ENCODE results near the gene ZKSCAN1. TPM values are rescaled to one million over a fixed set of nuclear protein-coding genes. Genes with fewer than 3 reads are reported as not detected.

The ZKSCAN1 gene
- total RNA-seq, 2 experiments from 2014 or later, result 40.4 to 44.6 TPM

GRCh38 chr7:100064162-100064561 lies 48.8 kb downstream of the ZKSCAN1 start:
- CTCF ChIA-PET, result interaction anchor here (0.5 to 1.4 kb wide), 2 partner anchors 8 to 228 kb away, joined by 3 to 4 read pairs; no protein-coding TSS in a partner anchor
- POLR2A ChIA-PET, result no interaction called here

DNA sequence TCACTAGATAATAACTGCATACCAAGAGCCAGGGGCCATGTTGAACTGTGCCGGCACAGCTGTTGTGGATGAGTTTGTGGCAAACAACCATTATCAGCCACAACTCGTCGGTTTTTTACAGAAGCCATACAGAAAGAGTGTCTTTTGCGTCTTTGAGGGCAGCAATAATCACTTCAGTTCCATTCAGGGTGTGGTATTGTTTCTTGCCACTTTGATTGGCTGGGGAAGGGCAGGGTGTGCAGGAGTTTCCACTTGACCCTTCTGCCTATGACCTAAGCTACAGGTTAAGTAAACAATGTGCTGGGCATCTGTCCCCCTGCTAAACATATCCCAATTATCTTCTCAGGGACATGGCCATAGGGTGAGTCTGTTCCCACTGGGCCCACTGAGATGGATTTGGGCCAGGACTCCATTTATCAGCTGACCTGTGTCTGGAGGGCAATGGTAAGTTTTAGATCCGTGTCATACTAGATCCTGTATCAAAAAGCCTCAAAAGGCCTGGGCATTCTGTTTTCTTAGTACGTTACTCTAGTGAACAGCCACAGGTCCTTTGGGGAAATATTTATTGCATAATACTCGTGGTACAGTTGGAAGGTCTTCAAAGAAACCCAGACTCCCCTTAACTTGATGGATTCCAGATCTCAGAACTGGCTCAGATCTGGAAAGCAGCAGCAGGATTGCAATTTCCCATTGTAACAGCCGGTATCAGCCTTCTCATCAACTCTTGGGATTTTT lies 50.2 kb downstream of the ZKSCAN1 start:
- ChIA-PET CTCF (no interaction called here), POLR2A (no interaction called here)

DNA sequence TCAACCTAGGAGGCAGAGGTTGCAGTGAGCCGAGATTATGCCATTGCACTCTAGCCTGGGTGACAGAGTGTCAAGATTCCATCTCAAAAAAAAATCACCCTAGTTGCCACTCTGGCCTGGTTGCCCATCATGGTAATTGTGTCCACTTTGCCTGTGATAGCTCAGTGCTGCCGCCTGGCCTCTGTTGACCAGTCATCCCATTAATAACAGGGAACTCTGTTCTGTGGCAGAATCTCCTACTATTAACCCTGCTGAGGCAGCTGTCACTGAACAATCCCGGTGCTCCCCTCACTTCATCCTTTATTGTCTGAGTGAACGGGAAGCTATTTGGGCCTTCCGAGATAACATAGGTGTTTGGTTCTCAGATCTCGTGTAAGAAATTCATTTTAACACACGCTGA lies 51.6 kb downstream of the ZKSCAN1 start:
- POLR2A ChIA-PET, result interaction anchor here (0.6 kb wide), 1 partner anchor 20 kb away, joined by 5 read pairs; no protein-coding TSS in a partner anchor

GRCh38 chr7:100069991-100070390 lies 54.6 kb downstream of the ZKSCAN1 start:
- POLR2A ChIA-PET, result interaction anchor here (0.6 kb wide), 1 partner anchor 140 kb away, joined by 3 read pairs; no protein-coding TSS in a partner anchor
- CTCF ChIA-PET, result interaction anchor here (0.7 kb wide), 1 partner anchor 12 kb away, joined by 3 read pairs; no protein-coding TSS in a partner anchor

More for the DNA sequence above, 51.6 kb downstream of the ZKSCAN1 start:
- CTCF ChIA-PET, result no interaction called here

- ChIA-PET CTCF (interaction anchor here (1.0 kb wide), 1 partner anchor 11 kb away, joined by 4 read pairs; no protein-coding TSS in a partner anchor), POLR2A (interaction anchor here (0.5 kb wide), 1 partner anchor 45 kb away, joined by 4 read pairs; no protein-coding TSS in a partner anchor)
Measured at GRCh38 chr7:100071018-100071723, 55.8 kb downstream of the ZKSCAN1 start.

- POLR2A ChIA-PET, result no interaction called here
- CTCF ChIA-PET, result no interaction called here
Measured at GRCh38 chr7:100072462-100072861, 57.1 kb downstream of the ZKSCAN1 start.

DNA sequence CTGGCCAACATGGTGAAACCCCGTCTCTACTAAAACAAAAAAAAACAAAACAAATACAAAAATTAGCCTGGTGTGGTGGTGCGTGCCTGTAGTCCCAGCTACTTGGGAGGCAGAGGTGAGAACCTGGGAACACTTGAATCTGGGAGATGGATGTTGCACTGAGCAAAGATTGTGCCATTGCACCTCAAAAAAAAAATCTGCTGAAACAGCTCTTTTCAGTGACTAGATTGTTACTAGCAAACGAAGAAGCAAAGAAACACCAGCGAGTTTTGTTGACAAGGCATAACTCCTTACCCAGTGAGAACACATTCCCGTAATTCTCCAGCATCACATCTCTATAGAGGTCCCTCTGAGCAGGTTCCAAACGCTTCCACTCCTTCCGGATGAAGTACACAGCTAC lies 59.4 kb downstream of the ZKSCAN1 start:
- ChIA-PET POLR2A (no interaction called here), CTCF (interaction anchor here (1.0 kb wide), 1 partner anchor 25 kb away, joined by 4 read pairs; the partner anchor contains the start of gene ZSCAN21)

DNA sequence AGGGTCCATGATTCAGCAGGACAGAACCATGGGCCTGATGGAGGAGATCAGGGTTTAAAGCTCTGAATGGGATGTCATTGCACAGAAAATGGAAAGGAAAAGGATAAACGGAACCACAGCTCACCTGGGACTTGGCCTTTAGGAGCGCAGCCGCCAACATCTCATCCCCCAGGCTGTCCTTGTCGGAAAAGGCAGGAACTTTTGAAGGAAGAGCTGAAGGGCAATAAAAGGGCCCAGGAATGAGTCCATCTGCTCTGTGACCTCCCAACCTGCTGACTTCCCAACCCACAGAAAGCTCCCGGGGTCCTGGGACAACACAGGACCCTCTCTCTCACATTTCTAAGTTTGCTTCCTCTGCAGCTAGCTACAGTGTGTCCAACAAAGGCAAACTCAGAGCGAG lies 60.0 kb downstream of the ZKSCAN1 start:
- CTCF ChIA-PET, result interaction anchor here (1.0 kb wide), 1 partner anchor 26 kb away, joined by 4 read pairs; the partner anchor contains the start of gene ZSCAN21
- POLR2A ChIA-PET, result no interaction called here

GRCh38 chr7:100077205-100077604 lies 61.8 kb downstream of the ZKSCAN1 start:
- POLR2A ChIA-PET, result interaction anchor here (0.6 kb wide), 1 partner anchor 1089 kb away, joined by 3 read pairs; no protein-coding TSS in a partner anchor

DNA sequence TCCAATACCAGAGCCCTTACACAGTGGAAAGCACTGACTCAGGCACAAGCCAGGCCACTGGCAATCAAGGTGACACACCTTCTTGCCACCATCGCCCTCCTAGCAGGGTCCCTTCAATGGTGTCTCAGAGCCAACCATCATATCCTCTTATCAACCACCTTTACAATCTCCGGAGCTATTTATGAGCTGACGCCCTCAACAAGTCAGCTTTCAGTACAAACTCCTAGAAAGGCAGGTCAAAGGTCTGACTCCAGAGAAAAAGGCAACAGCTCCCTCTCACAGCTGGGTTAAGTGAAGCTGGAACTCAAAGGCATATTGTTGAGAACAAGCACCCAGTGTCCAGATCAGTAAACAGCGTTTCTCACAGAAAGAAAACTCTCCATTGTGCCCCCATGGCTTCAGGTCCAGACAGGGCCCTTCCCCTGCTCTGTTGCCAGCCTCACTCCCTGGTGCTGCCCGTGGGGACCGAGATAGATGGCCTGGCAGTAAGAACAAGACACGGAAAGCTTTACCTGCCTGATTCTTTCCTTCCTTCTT lies 63.7 kb downstream of the ZKSCAN1 start:
- POLR2A ChIA-PET, result no interaction called here

More at GRCh38 chr7:100077205-100077604, 61.8 kb downstream of the ZKSCAN1 start:
- CTCF ChIA-PET, result interaction anchor here (1.3 kb wide), 1 partner anchor 16 kb away, joined by 3 read pairs; no protein-coding TSS in a partner anchor

GRCh38 chr7:100080907-100081534 lies 65.6 kb downstream of the ZKSCAN1 start:
- POLR2A ChIA-PET, result no interaction called here
- CTCF ChIA-PET, result interaction anchor here (0.8 kb wide), 1 partner anchor 32 kb away, joined by 3 read pairs; no protein-coding TSS in a partner anchor

More for the DNA sequence above, 63.7 kb downstream of the ZKSCAN1 start:
- CTCF ChIA-PET, result no interaction called here

- CTCF ChIA-PET, result interaction anchor here (0.6 to 1.3 kb wide), 4 partner anchors 12 to 39 kb away, joined by 3 to 9 read pairs (median 4); partner anchors contain the start of genes AP4M1 and MCM7
- POLR2A ChIA-PET, result interaction anchor here (1.1 to 1.4 kb wide), 2 partner anchors 19 to 83 kb away, joined by 4 to 21 read pairs; partner anchors contain the start of genes AP4M1 and MCM7
Measured at GRCh38 chr7:100081535-100082102, 66.2 kb downstream of the ZKSCAN1 start, which contains the start of gene ZNF3. ZNF3 (minus strand) TSS chr7:100081723; CDS start chr7:100077357, 4,366 bp downstream.

GRCh38 chr7:100082978-100083377 lies 67.6 kb downstream of the ZKSCAN1 start:
- ChIA-PET POLR2A (interaction anchor here (0.6 to 1.4 kb wide), 9 partner anchors 8 to 451 kb away, joined by 3 to 21 read pairs (median 4); partner anchors contain the start of genes AP4M1, MCM7 and ZSCAN21), CTCF (interaction anchor here (0.7 to 1.3 kb wide), 5 partner anchors 12 to 659 kb away, joined by 3 to 9 read pairs (median 4); partner anchors contain the start of genes AP4M1 and MCM7)

GRCh38 chr7:100085515-100085914 lies 70.1 kb downstream of the ZKSCAN1 start:
- CTCF ChIA-PET, result no interaction called here
- POLR2A ChIA-PET, result no interaction called here

DNA sequence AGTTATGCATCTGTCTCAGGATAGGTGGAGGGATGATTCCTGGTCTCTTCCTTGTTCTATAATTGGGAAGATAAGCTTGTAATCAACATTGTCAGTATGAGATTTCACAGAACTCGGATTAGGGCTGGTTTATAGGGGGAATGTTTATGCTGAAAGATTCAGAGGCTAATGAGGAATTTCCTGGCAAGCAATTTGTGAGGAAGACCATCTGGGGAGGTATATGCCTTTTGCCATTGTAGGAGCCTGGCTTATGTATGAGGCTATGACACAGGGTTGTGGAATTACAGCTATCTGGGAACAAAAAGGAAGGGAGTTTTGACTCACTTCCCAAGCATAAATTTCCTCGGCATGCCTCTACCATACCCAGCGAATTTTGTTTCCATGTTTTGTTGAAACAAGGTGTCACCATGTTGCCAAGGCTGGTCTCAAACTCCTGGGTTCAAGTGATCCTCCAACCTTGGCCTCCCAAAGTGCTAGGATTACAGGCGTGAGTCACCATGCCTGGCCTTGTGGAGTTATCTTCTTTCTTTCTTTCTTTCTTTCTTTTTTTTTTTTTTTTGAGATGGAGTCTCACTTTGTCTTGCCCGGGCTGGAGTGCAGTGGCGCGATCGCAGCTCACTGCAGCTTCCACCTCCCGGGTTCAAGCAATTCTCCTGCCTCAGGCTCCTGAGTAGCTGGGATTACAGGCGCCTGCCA lies 71.8 kb downstream of the ZKSCAN1 start:
- ChIA-PET CTCF (interaction anchor here (1.5 kb wide), 1 partner anchor 12 kb away, joined by 4 read pairs; no protein-coding TSS in a partner anchor), POLR2A (interaction anchor here (0.6 kb wide), 1 partner anchor 50 kb away, joined by 3 read pairs; no protein-coding TSS in a partner anchor)

DNA sequence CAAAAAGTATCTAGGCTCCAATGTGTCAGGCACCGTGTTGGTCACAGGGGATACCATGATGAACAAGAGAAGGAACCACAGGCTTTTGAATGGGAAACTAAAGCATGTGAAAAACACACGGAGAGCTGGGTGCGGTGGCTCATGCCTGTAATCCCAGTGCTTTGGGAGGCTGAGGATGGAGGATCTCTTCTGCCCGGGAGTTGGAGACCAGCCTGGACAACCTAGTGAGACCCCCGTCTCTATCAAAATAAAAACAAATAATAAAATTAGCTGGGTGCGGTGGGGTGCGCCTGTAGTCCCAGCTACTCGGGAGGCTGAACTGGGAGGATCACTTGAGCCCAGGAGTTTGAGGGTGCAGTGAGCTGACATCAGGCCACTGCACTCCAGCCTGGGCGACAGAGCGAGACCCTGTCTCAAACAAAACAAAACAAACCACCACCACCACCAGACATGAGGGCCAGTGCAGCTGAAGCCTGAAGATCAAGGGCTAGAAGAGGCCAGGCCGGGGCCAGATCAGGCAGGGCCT lies 72.8 kb downstream of the ZKSCAN1 start:
- ChIA-PET POLR2A (interaction anchor here (6.1 kb wide), 1 partner anchor 13 kb away, joined by 45 read pairs; the partner anchor contains the start of genes AP4M1 and MCM7), CTCF (no interaction called here)
